Left ventricle myocardium inferior (tissue), 1 donor: Measurements from ENCODE around the gene OR1I1. TPM values are rescaled to one million over a fixed set of nuclear protein-coding genes. Genes with fewer than 3 reads are reported as not detected.
"Not testable (repeated sequence)": the region's sequence is repeated elsewhere in the genome, so short reads cannot be mapped to it uniquely, and the experiment has no call there.

Source experiments
- DNase-seq: peaks from one replicate; pipeline ENCODE4 v3.0.0-alpha.2; 2020
- H3K27ac ChIP-seq: fragments of 200-600 bp; replicated peaks from 2 replicates; pipeline ENCODE4 v1.8.0; 2021
- H3K27me3 ChIP-seq: fragments of 200-600 bp; 2 replicates; pipeline ENCODE4 v1.8.0; 2021; ENCODE audit warnings: low read depth
- H3K36me3 ChIP-seq: fragments of 200-600 bp; 2 replicates; pipeline ENCODE4 v1.8.0; 2021
- H3K4me1 ChIP-seq: fragments of 200-600 bp; 2 replicates; pipeline ENCODE4 v1.8.0; 2021
- H3K4me3 ChIP-seq: fragments of 200-600 bp; 2 replicates; pipeline ENCODE4 v1.8.0; 2021; ENCODE audit warnings: mild to moderate bottlenecking, moderate library complexity
- H3K9me3 ChIP-seq: fragments of 200-600 bp; replicated peaks from 2 replicates; pipeline ENCODE4 v1.8.0; 2021
- intact Hi-C: fragments of 100-400 bp; cut with micrococcal nuclease; formaldehyde crosslinking; loops from one replicate; pipeline ENCODE4 v1.11.0; 2022
- total RNA-seq: library from RNA; stranded (reverse); fragmentation: NEBNext Ultra II Directional; extraction: Animal tissue kit (Norgen Biotek cat#: 25700); gene quantifications from one replicate; pipeline ENCODE4 v1.2.1, GENCODE V29; 2021
- TF ChIP-seq, protein P1 (sequence below): fragments of 200-600 bp; IDR thresholded peaks from 2 replicates; pipeline ENCODE4 v1.8.0; 2021; ENCODE audit warnings: antibody characterized with exemption, mild to moderate bottlenecking, borderline replicate concordance
- donor health status: DM: no; HTN: yes; CAD: no; lungs with severe emphysema.

Gene OR1I1
- total RNA-seq, 1 donor from 2014 or later = not detected

- Histone ChIP-seq H3K4me1 (peaks cover 3% of the 10 kb centered on the region), H3K27me3 (peaks cover 80% of the 10 kb centered on the region), H3K4me3 (no peak overlapping the region), H3K27ac (no peak overlapping the region), H3K36me3 (no peaks in the 10 kb centered on the region), H3K9me3 (no peaks in the 10 kb centered on the region)
- DNase-seq = no peak
- intact Hi-C loops = no loop called here
- TF ChIP-seq, protein P1, sequence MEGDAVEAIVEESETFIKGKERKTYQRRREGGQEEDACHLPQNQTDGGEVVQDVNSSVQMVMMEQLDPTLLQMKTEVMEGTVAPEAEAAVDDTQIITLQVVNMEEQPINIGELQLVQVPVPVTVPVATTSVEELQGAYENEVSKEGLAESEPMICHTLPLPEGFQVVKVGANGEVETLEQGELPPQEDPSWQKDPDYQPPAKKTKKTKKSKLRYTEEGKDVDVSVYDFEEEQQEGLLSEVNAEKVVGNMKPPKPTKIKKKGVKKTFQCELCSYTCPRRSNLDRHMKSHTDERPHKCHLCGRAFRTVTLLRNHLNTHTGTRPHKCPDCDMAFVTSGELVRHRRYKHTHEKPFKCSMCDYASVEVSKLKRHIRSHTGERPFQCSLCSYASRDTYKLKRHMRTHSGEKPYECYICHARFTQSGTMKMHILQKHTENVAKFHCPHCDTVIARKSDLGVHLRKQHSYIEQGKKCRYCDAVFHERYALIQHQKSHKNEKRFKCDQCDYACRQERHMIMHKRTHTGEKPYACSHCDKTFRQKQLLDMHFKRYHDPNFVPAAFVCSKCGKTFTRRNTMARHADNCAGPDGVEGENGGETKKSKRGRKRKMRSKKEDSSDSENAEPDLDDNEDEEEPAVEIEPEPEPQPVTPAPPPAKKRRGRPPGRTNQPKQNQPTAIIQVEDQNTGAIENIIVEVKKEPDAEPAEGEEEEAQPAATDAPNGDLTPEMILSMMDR = no peak
These were observed 5.2 kb downstream of the OR1I1 start for GRCh38 chr19:15087182-15087581.

- DNase-seq = no peak
- Histone ChIP-seq H3K27ac (no peak overlapping the region), H3K36me3 (no peaks in the 10 kb centered on the region), H3K4me3 (peak overlapping the region; percentile 33), H3K9me3 (no peaks in the 10 kb centered on the region), H3K4me1 (peaks cover 4% of the 10 kb centered on the region), H3K27me3 (peaks cover 31% of the 10 kb centered on the region)
- intact Hi-C loops = loop anchor here (10.0 kb wide), 1 partner anchor 463 kb away; no protein-coding TSS in a partner anchor
- TF ChIP-seq, protein P1 = peak; percentile 76
These were observed 10.1 kb downstream of the OR1I1 start for GRCh38 chr19:15091918-15092753.

GRCh38 chr19:15093001-15093400 is 11.0 kb downstream of the OR1I1 start:
- Histone ChIP-seq H3K27me3 (peaks cover 23% of the 10 kb centered on the region), H3K4me3 (no peak overlapping the region), H3K4me1 (peaks cover 4% of the 10 kb centered on the region), H3K27ac (no peak overlapping the region), H3K9me3 (no peaks in the 10 kb centered on the region), H3K36me3 (no peaks in the 10 kb centered on the region)
- intact Hi-C loops = loop anchor here (10.0 kb wide), 1 partner anchor 462 kb away; no protein-coding TSS in a partner anchor
- TF ChIP-seq, protein P1 = no peak
- DNase-seq = no peak

DNA sequence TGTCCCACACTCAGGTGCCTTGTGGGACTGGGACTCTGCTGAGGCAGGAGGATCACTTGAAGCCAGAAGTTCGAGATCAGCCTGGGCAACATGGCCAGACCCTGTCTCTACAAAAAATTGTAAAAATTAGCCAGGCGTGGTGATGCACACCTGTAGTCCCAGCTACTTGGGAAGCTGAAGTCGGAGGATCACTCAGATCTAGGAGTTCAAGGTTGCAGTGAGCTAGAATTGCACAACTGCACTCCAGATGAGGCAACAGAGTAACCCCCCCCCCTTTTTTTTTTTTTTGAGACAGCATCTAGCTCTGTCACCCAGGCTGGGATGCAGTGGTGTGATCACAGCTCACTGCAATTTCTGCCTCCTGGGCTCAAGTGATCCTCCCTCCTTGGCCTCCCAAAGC is 14.2 kb downstream of the OR1I1 start:
- H3K27ac ChIP-seq = no peak overlapping the region
- DNase-seq = no peak
- TF ChIP-seq, protein P1 = no peak
- intact Hi-C loops = loop anchor here (10.0 kb wide), 1 partner anchor 459 kb away; no protein-coding TSS in a partner anchor
- no peaks in the 10 kb centered on the region for H3K9me3 ChIP-seq
- H3K4me1 ChIP-seq = peaks cover 4% of the 10 kb centered on the region
- no peaks in the 10 kb centered on the region for H3K27me3 ChIP-seq
- H3K4me3 ChIP-seq = no peak overlapping the region
- no peaks in the 10 kb centered on the region for H3K36me3 ChIP-seq

DNA sequence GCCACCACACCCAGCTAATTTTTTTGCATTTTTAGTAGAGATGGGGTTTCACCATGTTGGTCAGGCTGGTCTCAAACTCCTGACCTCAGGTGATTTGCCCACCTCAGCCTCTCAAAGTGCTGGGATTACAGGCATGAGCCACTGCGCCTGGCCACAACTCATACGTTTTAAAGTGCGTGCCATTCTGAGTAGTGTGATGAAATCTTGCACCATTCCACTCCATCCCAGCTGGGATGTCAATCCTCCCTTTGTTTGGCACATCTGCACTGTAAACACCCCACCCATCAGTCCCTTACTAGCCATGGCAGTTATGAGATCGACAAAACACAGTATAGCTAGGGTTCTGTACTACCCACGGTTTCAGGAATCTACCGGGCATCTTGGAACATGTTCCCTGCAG is 16.0 kb downstream of the OR1I1 start:
- not testable (repeated sequence) for H3K4me3 ChIP-seq, H3K27ac ChIP-seq, H3K9me3 ChIP-seq, H3K27me3 ChIP-seq, H3K4me1 ChIP-seq, H3K36me3 ChIP-seq, DNase-seq
- intact Hi-C loops = loop anchor here (10.0 kb wide), 1 partner anchor 457 kb away; no protein-coding TSS in a partner anchor

DNA sequence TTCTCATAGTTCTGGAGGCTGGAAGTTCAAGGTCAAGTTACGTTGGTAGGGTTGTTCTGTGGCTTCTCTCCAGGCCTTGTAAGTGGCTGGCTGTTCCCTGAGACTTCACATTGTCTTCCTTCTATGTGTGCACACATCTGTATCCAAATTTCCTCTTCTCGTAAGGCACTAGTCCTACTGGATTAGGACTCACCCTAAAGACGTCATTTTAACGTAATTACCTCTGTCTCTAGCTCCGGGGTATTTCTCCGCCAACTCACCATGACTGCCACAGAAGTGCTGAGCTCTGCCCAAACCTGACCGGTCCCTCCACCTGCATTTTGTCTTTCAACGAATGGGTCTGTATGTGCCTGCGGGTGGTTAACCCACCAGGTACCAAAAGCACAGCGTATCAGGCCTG is 16.4 kb downstream of the OR1I1 start:
- Histone ChIP-seq H3K27ac (no peak overlapping the region), H3K36me3 (no peaks in the 10 kb centered on the region), H3K9me3 (peaks cover 6% of the 10 kb centered on the region), H3K4me1 (no peaks in the 10 kb centered on the region), H3K27me3 (no peaks in the 10 kb centered on the region), H3K4me3 (no peak overlapping the region)
- intact Hi-C loops = loop anchor here (10.0 kb wide), 1 partner anchor 456 kb away; no protein-coding TSS in a partner anchor
- no peak for DNase-seq
- TF ChIP-seq, protein P1 = no peak
